ENCODE measurements around the gene UBQLNL.

GRCh38 chr11:5473921-5474320, 42.6 kb downstream of the UBQLNL start:
- TF ChIP-seq CTCF (conservative IDR thresholded peaks at IDR 0.05 in 1 of 2, IDR thresholded peaks at IDR 0.05 in 1 of 2; ENCODE audit: extremely low read depth in 1 of 2, insufficient read depth in 1 of 2, low read depth in 1 of 2, low read length in 2 of 2): no peak
- TF ChIP-seq EZH2 (IDR thresholded peaks at IDR 0.05; ENCODE audit: borderline replicate concordance, low read length): no peak
